ENCODE results near the gene TMEM150C. TPM values are rescaled to one million over a fixed set of nuclear protein-coding genes. Genes with fewer than 3 reads are reported as not detected.

The TMEM150C gene
- total RNA-seq, 1 donor from 2014 or later: 7.3 TPM

GRCh38 chr4:82457266-82457665 is 104.5 kb downstream of the TMEM150C start:
- Mint-ChIP-seq H3K9me3 (ENCODE audit: low read depth) (no peaks in the 10 kb centered on the region), H3K27ac (no peak overlapping the region)
- no peak for DNase-seq (ENCODE audit: low spot score, unreplicated experiment)

GRCh38 chr4:82452026-82452425 is 109.8 kb downstream of the TMEM150C start:
- TF ChIP-seq, protein P1, sequence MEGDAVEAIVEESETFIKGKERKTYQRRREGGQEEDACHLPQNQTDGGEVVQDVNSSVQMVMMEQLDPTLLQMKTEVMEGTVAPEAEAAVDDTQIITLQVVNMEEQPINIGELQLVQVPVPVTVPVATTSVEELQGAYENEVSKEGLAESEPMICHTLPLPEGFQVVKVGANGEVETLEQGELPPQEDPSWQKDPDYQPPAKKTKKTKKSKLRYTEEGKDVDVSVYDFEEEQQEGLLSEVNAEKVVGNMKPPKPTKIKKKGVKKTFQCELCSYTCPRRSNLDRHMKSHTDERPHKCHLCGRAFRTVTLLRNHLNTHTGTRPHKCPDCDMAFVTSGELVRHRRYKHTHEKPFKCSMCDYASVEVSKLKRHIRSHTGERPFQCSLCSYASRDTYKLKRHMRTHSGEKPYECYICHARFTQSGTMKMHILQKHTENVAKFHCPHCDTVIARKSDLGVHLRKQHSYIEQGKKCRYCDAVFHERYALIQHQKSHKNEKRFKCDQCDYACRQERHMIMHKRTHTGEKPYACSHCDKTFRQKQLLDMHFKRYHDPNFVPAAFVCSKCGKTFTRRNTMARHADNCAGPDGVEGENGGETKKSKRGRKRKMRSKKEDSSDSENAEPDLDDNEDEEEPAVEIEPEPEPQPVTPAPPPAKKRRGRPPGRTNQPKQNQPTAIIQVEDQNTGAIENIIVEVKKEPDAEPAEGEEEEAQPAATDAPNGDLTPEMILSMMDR (IDR thresholded peaks at IDR 0.05; ENCODE audit: unreplicated experiment): no peak

More at GRCh38 chr4:82457266-82457665, 104.5 kb downstream of the TMEM150C start:
- Mint-ChIP-seq H3K36me3 (ENCODE audit: insufficient read depth) (peaks cover 11% of the 10 kb centered on the region), H3K4me1 (ENCODE audit: low read depth) (peaks cover 3% of the 10 kb centered on the region), H3K27me3 (no peaks in the 10 kb centered on the region), H3K4me3 (ENCODE audit: low read depth) (no peak overlapping the region)
- TF ChIP-seq, protein P1 (IDR thresholded peaks at IDR 0.05; ENCODE audit: unreplicated experiment): no peak

GRCh38 chr4:82450966-82451755 is 110.6 kb downstream of the TMEM150C start:
- TF ChIP-seq, protein P1 (IDR thresholded peaks at IDR 0.05; ENCODE audit: unreplicated experiment): no peak
- Mint-ChIP-seq H3K27ac (peak overlapping the region; percentile 71), H3K4me1 (ENCODE audit: low read depth) (peaks cover 3% of the 10 kb centered on the region), H3K36me3 (ENCODE audit: insufficient read depth) (peaks cover 30% of the 10 kb centered on the region), H3K4me3 (ENCODE audit: low read depth) (no peak overlapping the region), H3K27me3 (no peaks in the 10 kb centered on the region), H3K9me3 (ENCODE audit: low read depth) (no peaks in the 10 kb centered on the region)
- DNase-seq (ENCODE audit: low spot score, unreplicated experiment): no peak

More at GRCh38 chr4:82452026-82452425, 109.8 kb downstream of the TMEM150C start:
- Mint-ChIP-seq H3K27me3 (no peaks in the 10 kb centered on the region), H3K4me1 (ENCODE audit: low read depth) (peaks cover 3% of the 10 kb centered on the region), H3K27ac (no peak overlapping the region), H3K36me3 (ENCODE audit: insufficient read depth) (peaks cover 33% of the 10 kb centered on the region), H3K9me3 (ENCODE audit: low read depth) (no peaks in the 10 kb centered on the region), H3K4me3 (ENCODE audit: low read depth) (no peak overlapping the region)
- no peak for DNase-seq (ENCODE audit: low spot score, unreplicated experiment)

- H3K27me3 Mint-ChIP-seq: no peaks in the 10 kb centered on the region
- TF ChIP-seq, protein P1 (IDR thresholded peaks at IDR 0.05; ENCODE audit: unreplicated experiment): no peak
- H3K4me1 Mint-ChIP-seq (ENCODE audit: low read depth): no peaks in the 10 kb centered on the region
- no peak overlapping the region for H3K4me3 Mint-ChIP-seq (ENCODE audit: low read depth)
- no peak overlapping the region for H3K27ac Mint-ChIP-seq
- H3K9me3 Mint-ChIP-seq (ENCODE audit: low read depth): no peaks in the 10 kb centered on the region
- DNase-seq (ENCODE audit: low spot score, unreplicated experiment): no peak
- peaks cover 23% of the 10 kb centered on the region for H3K36me3 Mint-ChIP-seq (ENCODE audit: insufficient read depth)
Measured at GRCh38 chr4:82447886-82448285, 113.9 kb downstream of the TMEM150C start.

GRCh38 chr4:82439088-82439487 is 122.7 kb downstream of the TMEM150C start:
- Mint-ChIP-seq H3K27me3 (no peaks in the 10 kb centered on the region), H3K36me3 (ENCODE audit: insufficient read depth) (peaks cover 15% of the 10 kb centered on the region)

More at GRCh38 chr4:82439088-82439487, 122.7 kb downstream of the TMEM150C start:
- Mint-ChIP-seq H3K4me1 (ENCODE audit: low read depth) (peaks cover 11% of the 10 kb centered on the region), H3K27ac (no peak overlapping the region), H3K4me3 (ENCODE audit: low read depth) (no peak overlapping the region), H3K9me3 (ENCODE audit: low read depth) (peaks cover 4% of the 10 kb centered on the region)
- TF ChIP-seq, protein P1 (IDR thresholded peaks at IDR 0.05; ENCODE audit: unreplicated experiment): no peak
- DNase-seq (ENCODE audit: low spot score, unreplicated experiment): no peak

Data from progenitor cell of endocrine pancreas (in vitro differentiated cells).